NB4 (cell line): Measurements from ENCODE around the gene CFTR.

Experiments
- MYC ChIP-seq: IDR thresholded peaks from 2 replicates; pipeline ENCODE4 v1.6.1; 2011; ENCODE audit warnings: low read depth, low read length
- POLR2A ChIP-seq: IDR thresholded peaks from 2 replicates; pipeline ENCODE4 v1.6.1; 2011; ENCODE audit warnings: mild to moderate bottlenecking; ENCODE audit not compliant: insufficient read length; ENCODE audit errors: extremely low read depth
- TF ChIP-seq, protein P1 (sequence below): IDR thresholded peaks from one replicate; pipeline ENCODE4 v1.5.1; 2012; ENCODE audit warnings: low read depth, low read length
- TF ChIP-seq, protein P2 (sequence below): IDR thresholded peaks from 2 replicates; pipeline ENCODE4 v1.6.1; 2011; ENCODE audit warnings: low read depth, low read length

DNA sequence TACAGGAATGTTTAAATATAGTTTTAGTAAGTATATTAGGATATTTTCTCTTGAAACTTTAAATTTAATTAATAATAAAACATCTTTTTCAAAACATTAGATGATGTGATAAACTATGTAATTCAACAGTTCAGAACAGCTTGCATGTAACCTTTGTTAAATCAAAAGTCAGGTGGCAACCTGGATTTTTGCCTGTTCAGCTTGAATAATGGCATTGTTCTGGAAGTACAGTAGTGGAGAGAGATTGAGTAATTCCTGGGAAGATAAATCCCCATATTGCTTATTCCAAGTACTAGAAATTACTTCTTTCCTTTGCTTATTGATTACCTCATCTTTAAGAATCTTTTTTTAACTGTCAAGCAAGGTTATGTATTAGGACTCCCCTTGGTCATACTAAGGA, 20.1 kb upstream of the CFTR start:
- TF ChIP-seq, protein P1, sequence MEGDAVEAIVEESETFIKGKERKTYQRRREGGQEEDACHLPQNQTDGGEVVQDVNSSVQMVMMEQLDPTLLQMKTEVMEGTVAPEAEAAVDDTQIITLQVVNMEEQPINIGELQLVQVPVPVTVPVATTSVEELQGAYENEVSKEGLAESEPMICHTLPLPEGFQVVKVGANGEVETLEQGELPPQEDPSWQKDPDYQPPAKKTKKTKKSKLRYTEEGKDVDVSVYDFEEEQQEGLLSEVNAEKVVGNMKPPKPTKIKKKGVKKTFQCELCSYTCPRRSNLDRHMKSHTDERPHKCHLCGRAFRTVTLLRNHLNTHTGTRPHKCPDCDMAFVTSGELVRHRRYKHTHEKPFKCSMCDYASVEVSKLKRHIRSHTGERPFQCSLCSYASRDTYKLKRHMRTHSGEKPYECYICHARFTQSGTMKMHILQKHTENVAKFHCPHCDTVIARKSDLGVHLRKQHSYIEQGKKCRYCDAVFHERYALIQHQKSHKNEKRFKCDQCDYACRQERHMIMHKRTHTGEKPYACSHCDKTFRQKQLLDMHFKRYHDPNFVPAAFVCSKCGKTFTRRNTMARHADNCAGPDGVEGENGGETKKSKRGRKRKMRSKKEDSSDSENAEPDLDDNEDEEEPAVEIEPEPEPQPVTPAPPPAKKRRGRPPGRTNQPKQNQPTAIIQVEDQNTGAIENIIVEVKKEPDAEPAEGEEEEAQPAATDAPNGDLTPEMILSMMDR, result no peak
- TF ChIP-seq POLR2A (no peak), MYC (no peak)
- TF ChIP-seq, protein P2, sequence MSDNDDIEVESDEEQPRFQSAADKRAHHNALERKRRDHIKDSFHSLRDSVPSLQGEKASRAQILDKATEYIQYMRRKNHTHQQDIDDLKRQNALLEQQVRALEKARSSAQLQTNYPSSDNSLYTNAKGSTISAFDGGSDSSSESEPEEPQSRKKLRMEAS, result no peak
